Small intestine (tissue), 7 donors: ENCODE data around the gene SERINC3. TPM values are rescaled to one million over a fixed set of nuclear protein-coding genes. Genes with fewer than 3 reads are reported as not detected.

ENCODE experiments used
- DNase-seq, 2 donors: peaks; one replicate each; pipeline versions ENCODE4 v3.0.0 to v3.0.0-alpha.2; 2013
- FAIRE-seq: peaks from 2 replicates; lab custom pipeline; 2012; peaks lifted over from hg19 to GRCh38; lab: Jason Lieb, UNC
- H3K27ac ChIP-seq, 3 donors: one replicate each; pipeline ENCODE4 v1.5.1; 2013; ENCODE audit warnings: low read length in 2 of 3, mild to moderate bottlenecking in 2 of 3, control low read depth in 1 of 3, inconsistent platforms in 1 of 3, low read depth in 1 of 3, moderate library complexity in 1 of 3
- H3K27me3 ChIP-seq, 3 donors: one replicate each; pipeline ENCODE4 v1.6.1; 2013; ENCODE audit warnings: low read length in 3 of 3, inconsistent platforms in 1 of 3; ENCODE audit not compliant: control insufficient read depth in 3 of 3, insufficient read depth in 3 of 3
- H3K36me3 ChIP-seq, 3 donors: one replicate each; pipeline ENCODE4 v1.6.1; 2013; ENCODE audit warnings: low read length in 3 of 3, inconsistent platforms in 1 of 3, low read depth in 1 of 3, mild to moderate bottlenecking in 1 of 3, moderate library complexity in 1 of 3; ENCODE audit not compliant: control insufficient read depth in 3 of 3, insufficient read depth in 2 of 3
- H3K4me1 ChIP-seq, 3 donors: one replicate each; pipeline ENCODE4 v1.6.1; 2013; ENCODE audit warnings: low read length in 2 of 3, inconsistent platforms in 1 of 3, low read depth in 1 of 3, mild to moderate bottlenecking in 1 of 3, moderate library complexity in 1 of 3; ENCODE audit not compliant: control insufficient read depth in 3 of 3, insufficient read depth in 2 of 3
- H3K4me3 ChIP-seq, 3 donors: one replicate each; pipeline ENCODE4 v1.5.1; 2013; ENCODE audit warnings: low read length in 3 of 3, control low read depth in 1 of 3, inconsistent platforms in 1 of 3, low read depth in 1 of 3, mild to moderate bottlenecking in 1 of 3, moderate library complexity in 1 of 3
- H3K9me3 ChIP-seq, 2 donors: one replicate each; pipeline ENCODE4 v1.6.1; 2013; ENCODE audit warnings: low read depth in 1 of 2, low read length in 1 of 2; ENCODE audit not compliant: control insufficient read depth in 2 of 2, insufficient read depth in 1 of 2
- WGBS, 3 donors: extraction: QIAGEN DNeasy Blood & Tissue Kit; methylation state at CpG; one replicate each; pipeline ENCODE4 v1.1.7; 2013; 5-methylcytosine and 5-hydroxymethylcytosine counted together
- polyA plus RNA-seq, 4 donors: library from polyadenylated mRNA; stranded (reverse) in 3 of 4; unstranded in 1 of 4; fragments of 200-250 nt in 3 of 4; fragments of 120-200 nt in 1 of 4; gene quantifications; one replicate each; pipeline versions ENCODE4 v1.2.1 to v1.2.3, GENCODE V29; 2013
- donor health status: healthy with polysubstance abuse.
- donor health status: control.
- donor health status: control.
- donor health status: Bipolar disorder and iron deficiency.
- donor health status: healthy.

Gene SERINC3
- polyA plus RNA-seq, 4 donors = 13.2 to 74.8 (median 39.6) TPM

DNA sequence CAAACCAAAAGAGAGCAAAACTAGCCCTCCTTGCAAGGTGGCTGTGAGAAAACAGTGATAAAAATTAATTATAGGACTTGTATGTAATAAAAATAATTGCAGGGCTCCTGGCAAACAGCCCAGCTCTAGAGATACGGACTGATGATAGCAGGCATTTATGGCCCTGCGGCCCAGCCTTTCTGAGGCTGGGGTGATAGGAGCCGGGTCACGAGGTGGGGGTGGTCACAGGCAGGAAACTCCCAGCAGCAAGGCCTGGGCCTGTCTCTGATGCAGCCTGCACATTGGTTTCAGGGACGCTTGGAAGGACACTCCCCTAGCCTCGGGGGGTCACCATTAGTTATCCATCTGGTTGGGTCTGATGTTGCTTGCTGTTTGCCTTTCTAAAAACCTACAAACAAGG lies 64.9 kb downstream of the SERINC3 start:
- Histone ChIP-seq H3K9me3 (peaks cover 0 to 3% of the 10 kb centered on the region in 2 donors), H3K4me1 (peaks cover 0 to 57% (median 2%) of the 10 kb centered on the region in 3 donors), H3K36me3 (no peaks in the 10 kb centered on the region), H3K4me3 (no peak overlapping the region), H3K27me3 (no peaks in the 10 kb centered on the region), H3K27ac (peak overlapping the region; percentile 63 to 89 (median 83))
- no peak for FAIRE-seq
- 11 to 46% (median 42%) methylated on average over 6 of the region's 6 CpGs for WGBS, 3 donors
- peak; percentile 96 to 98 for DNase-seq

DNA sequence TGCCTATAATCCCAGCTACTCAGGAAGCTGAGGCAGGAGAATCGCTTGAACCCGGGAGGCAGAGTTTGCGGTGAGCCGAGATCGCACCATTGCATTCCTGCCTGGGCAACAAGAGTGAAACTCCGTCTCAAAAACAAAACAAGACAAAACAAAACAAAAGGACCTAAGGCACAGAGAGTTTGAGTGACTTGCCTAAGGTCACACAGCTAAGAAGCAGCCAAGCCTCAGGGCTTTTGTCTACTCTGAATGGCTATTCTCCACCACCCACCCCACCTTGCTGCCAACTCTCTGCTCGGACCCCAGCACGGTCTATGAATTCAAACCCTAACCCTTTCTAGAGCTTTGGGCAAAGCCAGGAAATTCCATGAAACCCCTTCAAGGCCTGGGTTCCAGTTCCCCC lies 65.3 kb downstream of the SERINC3 start:
- WGBS, 3 donors = 50 to 79% (median 57%) methylated on average over 8 of the region's 8 CpGs
- DNase-seq (no peak), FAIRE-seq (no peak)
- peaks cover 0 to 56% (median 2%) of the 10 kb centered on the region in 3 donors for H3K4me1 ChIP-seq
- H3K9me3 ChIP-seq = peaks cover 0 to 3% of the 10 kb centered on the region in 2 donors
- H3K27ac ChIP-seq = peak overlapping the region; percentile 63 to 83 (median 81)
- H3K4me3 ChIP-seq = no peak overlapping the region
- no peaks in the 10 kb centered on the region for H3K36me3 ChIP-seq
- no peaks in the 10 kb centered on the region for H3K27me3 ChIP-seq

DNA sequence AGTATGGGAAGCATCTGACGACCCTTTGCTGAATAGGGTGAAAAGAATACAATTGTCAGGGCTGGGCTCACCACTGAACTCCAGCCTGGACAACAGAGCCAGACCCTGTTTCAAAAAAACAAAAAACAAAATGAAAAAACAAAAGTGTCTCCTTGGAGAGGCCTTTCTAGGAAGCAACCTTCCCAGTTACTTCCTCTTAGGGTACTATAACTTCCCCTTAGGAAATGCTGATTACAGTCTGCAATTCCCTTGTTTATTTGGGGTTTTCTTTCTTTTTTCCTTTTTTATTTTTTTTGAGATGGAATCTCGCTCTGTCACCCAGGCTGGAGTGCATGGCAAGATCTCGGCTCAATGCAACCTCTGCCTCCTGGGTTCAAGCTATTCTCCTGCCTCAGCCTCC lies 66.7 kb downstream of the SERINC3 start:
- Histone ChIP-seq H3K4me3 (no peak overlapping the region), H3K27ac (no peak overlapping the region), H3K9me3 (peaks cover 0 to 13% of the 10 kb centered on the region in 2 donors), H3K36me3 (peaks cover 0 to 2% (median 0%) of the 10 kb centered on the region in 3 donors), H3K27me3 (no peaks in the 10 kb centered on the region), H3K4me1 (peaks cover 0 to 58% (median 2%) of the 10 kb centered on the region in 3 donors)
- FAIRE-seq (no peak), DNase-seq (no peak)
- WGBS, 3 donors = 60 to 83% (median 60%) methylated on average over 3 of the region's 3 CpGs

DNA sequence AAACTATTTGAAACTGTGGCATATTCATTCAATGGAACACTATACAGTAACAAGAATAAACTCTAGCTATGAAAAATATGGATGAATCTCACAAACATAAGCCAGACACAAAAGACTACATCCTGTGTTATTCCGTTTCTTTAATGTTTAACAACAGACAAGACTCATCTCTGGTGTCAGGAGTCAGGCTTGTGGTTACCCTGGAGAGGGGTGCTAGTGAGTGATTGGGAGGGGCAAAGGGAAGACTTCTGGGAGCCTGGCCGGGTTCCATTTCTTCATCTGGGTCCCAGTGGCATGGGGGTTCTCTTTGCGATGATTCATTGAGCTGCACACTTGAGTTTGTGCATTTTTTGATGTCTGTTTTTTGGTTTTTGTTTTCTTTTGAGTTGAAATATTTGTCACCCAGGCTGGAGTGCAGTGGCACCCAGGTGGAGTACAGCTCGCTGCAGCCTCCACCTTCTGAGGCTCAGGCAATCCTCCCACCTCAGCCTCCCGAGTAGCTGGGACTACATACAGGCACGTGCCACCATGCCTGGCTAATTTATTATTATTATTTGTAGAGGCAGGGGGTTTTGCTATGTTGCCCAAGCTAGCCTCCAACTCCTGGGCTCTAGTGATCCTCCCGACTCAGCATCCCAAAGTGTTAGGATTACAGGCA lies 67.4 kb downstream of the SERINC3 start:
- H3K27me3 ChIP-seq = no peaks in the 10 kb centered on the region
- H3K4me1 ChIP-seq = peaks cover 0 to 54% (median 2%) of the 10 kb centered on the region in 3 donors
- FAIRE-seq (no peak), DNase-seq (no peak)
- no peak overlapping the region for H3K27ac ChIP-seq
- no peak overlapping the region for H3K4me3 ChIP-seq
- H3K9me3 ChIP-seq = peaks cover 0 to 12% of the 10 kb centered on the region in 2 donors
- 83 to 90% (median 85%) methylated on average over 7 of the region's 7 CpGs for WGBS, 3 donors
- H3K36me3 ChIP-seq = peaks cover 0 to 2% (median 0%) of the 10 kb centered on the region in 3 donors

DNA sequence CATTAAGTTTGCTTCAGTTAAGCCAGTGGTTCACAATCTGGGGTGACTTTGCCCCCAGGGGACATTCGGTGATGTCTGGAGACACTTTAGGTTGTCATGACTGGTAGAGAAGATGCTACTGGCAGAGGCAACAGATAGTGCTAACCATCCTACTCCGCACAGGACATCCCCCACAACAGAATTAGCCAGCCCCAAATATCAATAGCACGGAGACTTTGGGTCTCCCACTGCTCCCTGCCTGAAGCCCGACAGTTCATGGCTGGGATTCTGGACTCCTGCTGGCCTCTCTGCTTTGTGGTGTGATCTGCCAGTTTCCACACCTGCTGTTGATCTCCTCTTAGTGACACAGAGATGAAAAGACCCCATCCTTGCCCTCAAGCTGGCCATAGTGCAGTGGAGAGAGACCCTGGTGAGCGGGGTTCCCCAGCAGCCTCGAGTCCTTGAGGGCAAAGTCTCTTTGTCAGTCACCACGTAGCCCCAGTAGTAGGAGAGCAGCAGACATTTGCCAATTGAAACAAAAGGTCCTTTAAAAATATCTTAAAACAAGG lies 70.9 kb downstream of the SERINC3 start:
- Histone ChIP-seq H3K27ac (peak overlapping the region in 2 of 3 donors; percentile 36 to 53), H3K9me3 (peaks cover 0 to 15% of the 10 kb centered on the region in 2 donors), H3K4me3 (no peak overlapping the region), H3K27me3 (no peaks in the 10 kb centered on the region), H3K36me3 (peaks cover 0 to 2% (median 0%) of the 10 kb centered on the region in 3 donors), H3K4me1 (peaks cover 0 to 42% (median 0%) of the 10 kb centered on the region in 3 donors)
- FAIRE-seq = no peak
- 61 to 73% (median 64%) methylated on average over 7 of the region's 7 CpGs for WGBS, 3 donors
- peak in 1 of 2 donors; percentile 53 for DNase-seq

DNA sequence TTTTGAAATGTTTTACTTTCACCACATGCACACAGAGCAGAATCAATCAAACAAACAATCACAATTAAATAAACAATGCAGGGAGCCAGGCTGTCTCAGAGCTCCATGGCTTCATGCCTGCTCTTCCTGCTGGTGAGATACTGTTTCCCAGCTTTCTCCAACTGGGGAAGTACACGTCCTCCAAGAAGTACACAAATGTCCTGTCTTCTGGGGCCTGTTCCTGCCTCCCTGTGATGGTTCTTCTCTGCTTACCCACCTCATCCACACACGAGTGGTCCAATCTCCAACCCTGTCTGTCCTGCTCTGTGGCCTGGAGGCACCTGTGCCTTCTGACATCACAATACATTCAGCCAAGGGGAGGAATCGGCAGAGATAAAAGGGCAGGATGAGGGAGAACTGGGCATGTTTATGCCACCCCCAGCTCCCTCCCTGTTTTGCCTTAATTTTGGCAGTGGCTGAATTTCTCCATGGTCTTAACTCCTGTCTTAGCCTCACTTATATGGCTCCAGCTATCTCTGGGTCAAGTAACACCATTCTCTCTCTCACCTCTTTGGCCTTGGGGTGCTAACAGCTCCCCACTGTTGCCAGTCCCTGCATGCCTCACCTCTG lies 71.5 kb downstream of the SERINC3 start:
- FAIRE-seq (no peak), DNase-seq (no peak)
- WGBS, 3 donors = 37 to 38% (median 37%) methylated on average over 3 of the region's 3 CpGs
- Histone ChIP-seq H3K4me1 (peaks cover 0 to 43% (median 0%) of the 10 kb centered on the region in 3 donors), H3K36me3 (peaks cover 0 to 2% (median 0%) of the 10 kb centered on the region in 3 donors), H3K4me3 (no peak overlapping the region), H3K27ac (peak overlapping the region; percentile 4 to 53 (median 36)), H3K27me3 (no peaks in the 10 kb centered on the region), H3K9me3 (peaks cover 0 to 15% of the 10 kb centered on the region in 2 donors)

DNA sequence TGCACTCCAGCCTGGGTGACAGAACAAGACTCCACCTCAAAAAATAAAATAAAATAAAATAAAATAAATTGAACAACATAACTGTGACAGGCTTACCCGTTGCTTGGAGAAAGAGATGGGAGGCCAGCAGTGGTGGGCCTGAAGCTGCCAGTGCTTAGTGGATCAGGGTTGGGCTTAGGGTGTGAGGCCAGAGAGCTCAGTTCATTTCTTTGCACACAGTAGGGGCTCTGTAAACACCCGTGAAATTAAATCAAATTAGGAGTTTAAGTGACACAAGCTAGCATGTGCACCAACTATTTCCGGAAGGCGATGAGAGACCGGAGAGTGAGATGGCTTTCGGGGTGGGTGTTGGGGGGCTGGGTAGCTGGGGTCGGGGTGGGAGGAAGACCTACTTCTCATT lies 72.0 kb downstream of the SERINC3 start:
- 69 to 85% (median 76%) methylated on average over 7 of the region's 7 CpGs for WGBS, 3 donors
- peaks cover 0 to 2% (median 0%) of the 10 kb centered on the region in 3 donors for H3K36me3 ChIP-seq
- peaks cover 0 to 15% of the 10 kb centered on the region in 2 donors for H3K9me3 ChIP-seq
- DNase-seq = no peak
- H3K27me3 ChIP-seq = no peaks in the 10 kb centered on the region
- no peak overlapping the region for H3K27ac ChIP-seq
- H3K4me3 ChIP-seq = no peak overlapping the region
- no peak for FAIRE-seq
- peaks cover 0 to 48% (median 0%) of the 10 kb centered on the region in 3 donors for H3K4me1 ChIP-seq

DNA sequence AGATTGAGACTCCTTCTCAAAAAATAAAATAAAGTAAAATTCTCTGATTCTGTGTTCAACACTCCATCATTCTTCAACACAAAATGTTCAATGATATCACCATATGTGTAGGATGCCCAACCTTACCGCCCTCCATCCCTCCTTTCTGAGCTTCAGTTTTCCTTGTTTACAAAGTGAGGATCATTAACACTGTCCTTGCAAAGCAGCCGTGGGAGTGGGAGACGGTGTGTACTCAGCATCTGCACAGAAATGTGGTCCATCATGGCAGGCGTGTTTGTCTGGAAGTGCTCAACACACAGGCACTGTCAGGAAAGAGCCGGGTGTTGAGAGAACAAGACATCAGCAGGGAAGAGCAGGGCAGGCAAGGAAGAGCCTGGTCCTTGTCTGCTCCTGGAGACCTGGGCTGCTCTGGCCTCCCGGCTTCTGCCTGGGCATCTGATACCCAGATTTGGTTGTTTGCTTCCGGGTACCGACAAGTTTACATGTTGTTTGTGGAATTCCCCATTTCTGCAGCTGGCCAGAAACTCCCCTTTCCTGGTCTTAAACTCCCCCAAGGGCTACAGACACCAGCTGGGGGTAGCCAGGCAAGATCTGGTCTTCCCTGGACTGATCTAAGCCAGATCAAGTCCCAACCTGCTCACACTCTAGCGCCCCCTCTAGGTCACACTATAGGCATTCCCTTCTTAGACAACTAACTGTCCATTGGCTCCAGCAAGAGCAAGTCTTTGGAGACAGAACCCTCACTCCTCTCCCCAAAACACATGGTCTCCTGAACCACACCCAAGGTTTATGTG lies 72.9 kb downstream of the SERINC3 start:
- Histone ChIP-seq H3K9me3 (peaks cover 0 to 15% of the 10 kb centered on the region in 2 donors), H3K27ac (peak overlapping the region in 1 of 3 donors; percentile 62), H3K36me3 (peaks cover 0 to 2% (median 0%) of the 10 kb centered on the region in 3 donors), H3K4me3 (peak overlapping the region in 1 of 3 donors; percentile 23), H3K27me3 (no peaks in the 10 kb centered on the region), H3K4me1 (peaks cover 0 to 50% (median 0%) of the 10 kb centered on the region in 3 donors)
- WGBS, 3 donors = 65 to 77% (median 76%) methylated on average over 9 of the region's 9 CpGs
- FAIRE-seq = no peak
- peak in 1 of 2 donors; percentile 34 for DNase-seq
